SKM-1 treated with dmso at 0.1 percent for 144 hours (cell line): ENCODE measurements around the gene SLC47A2.
"Not testable (repeated sequence)": the region's sequence is repeated elsewhere in the genome, so short reads cannot be mapped to it uniquely, and the experiment has no call there.

Experiments
- DNase-seq: peaks from one replicate; lab custom pipeline; 2025; ENCODE audit not compliant: unreplicated experiment; lab: John Stamatoyannopoulos, UW

The SLC47A2 gene

GRCh38 chr17:19709841-19710240 is 6.5 kb downstream of the SLC47A2 start:
- no peak for DNase-seq

- DNase-seq = no peak
Measured at GRCh38 chr17:19708431-19709175, 7.8 kb downstream of the SLC47A2 start.

GRCh38 chr17:19707728-19708221 is 8.6 kb downstream of the SLC47A2 start:
- DNase-seq = no peak

- no peak for DNase-seq
Measured at GRCh38 chr17:19706791-19707727, 9.3 kb downstream of the SLC47A2 start.

GRCh38 chr17:19705771-19706770 is 10.3 kb downstream of the SLC47A2 start:
- no peak for DNase-seq

GRCh38 chr17:19705201-19705600 is 11.2 kb downstream of the SLC47A2 start:
- no peak for DNase-seq

GRCh38 chr17:19703828-19704613 is 12.4 kb downstream of the SLC47A2 start:
- no peak for DNase-seq

GRCh38 chr17:19703106-19703827 is 13.1 kb downstream of the SLC47A2 start:
- DNase-seq = no peak

- peak; percentile 54 for DNase-seq
Measured at GRCh38 chr17:19702217-19702641, 14.2 kb downstream of the SLC47A2 start.

- DNase-seq = no peak
Measured at GRCh38 chr17:19686400-19687090, 29.8 kb downstream of the SLC47A2 start.

GRCh38 chr17:19684909-19685580 is 31.3 kb downstream of the SLC47A2 start:
- not testable (repeated sequence) for DNase-seq

GRCh38 chr17:19683117-19683516 is 33.3 kb downstream of the SLC47A2 start:
- DNase-seq = no peak

GRCh38 chr17:19678581-19679453 is 37.6 kb downstream of the SLC47A2 start:
- no peak for DNase-seq

- DNase-seq = no peak
Measured at GRCh38 chr17:19677736-19678379, 38.5 kb downstream of the SLC47A2 start.

GRCh38 chr17:19676896-19677295 is 39.5 kb downstream of the SLC47A2 start:
- DNase-seq = no peak

GRCh38 chr17:19673623-19674022 is 42.8 kb downstream of the SLC47A2 start:
- no peak for DNase-seq
